ENCODE data around the gene B3GNT5. TPM values are rescaled to one million over a fixed set of nuclear protein-coding genes. Genes with fewer than 3 reads are reported as not detected.

B3GNT5 gene
- total RNA-seq, 2 experiments from 2014 or later = 0.60 to 0.73 TPM

- Histone ChIP-seq H3K4me1 (ENCODE audit: insufficient read depth, low read length) (peaks cover 13% of the 10 kb centered on the region), H3K9me3 (ENCODE audit: control insufficient read depth in 1 of 2, insufficient read depth in 1 of 2, low read length in 2 of 2) (no peaks in the 10 kb centered on the region), H3K27ac (ENCODE audit: low read depth in 1 of 2, low read length in 2 of 2) (peak overlapping the region; percentile 44 to 84), H3K4me3 (ENCODE audit: low read length) (no peak overlapping the region), H3K27me3 (ENCODE audit: control insufficient read depth in 1 of 2, insufficient read depth in 2 of 2, low read length in 2 of 2) (no peaks in the 10 kb centered on the region), H3K36me3 (ENCODE audit: insufficient read depth, low read length) (no peaks in the 10 kb centered on the region)
- Mint-ChIP-seq H3K4me1 (ENCODE audit: low read depth) (peaks cover 28% of the 10 kb centered on the region), H3K27me3 (no peaks in the 10 kb centered on the region), H3K4me3 (peak overlapping the region; percentile 39), H3K36me3 (ENCODE audit: low read depth) (no peaks in the 10 kb centered on the region), H3K27ac (peak overlapping the region; percentile 88), H3K9me3 (no peaks in the 10 kb centered on the region)
- ATAC-seq (ENCODE audit: poor library complexity) = peak; percentile 90
- POLR2A ChIA-PET = interaction anchor here (0.7 to 1.9 kb wide), 7 partner anchors 16 to 187 kb away, joined by 3 to 5 read pairs (median 4); partner anchors contain the start of gene B3GNT5
- CTCF ChIA-PET = interaction anchor here (1.2 to 2.4 kb wide), 2 partner anchors 96 to 101 kb away, joined by 3 to 9 read pairs; no protein-coding TSS in a partner anchor
- peak; percentile 76 to 98 (median 84) for DNase-seq
- no peak for TF ChIP-seq CTCF (IDR thresholded peaks at IDR 0.05)
- intact Hi-C loops (cut with DNase I, micrococcal nuclease) = loop anchor here in 1 of 2 experiments (2.0 to 10.0 kb wide), 3 partner anchors 34 to 99 kb away; partner anchors contain the start of gene B3GNT5
Observed at GRCh38 chr3:183285828-183286457, 32.9 kb downstream of the B3GNT5 start.

- Histone ChIP-seq H3K27ac (ENCODE audit: low read depth in 1 of 2, low read length in 2 of 2) (peak overlapping the region in 1 of 2 donors; percentile 84), H3K9me3 (ENCODE audit: control insufficient read depth in 1 of 2, insufficient read depth in 1 of 2, low read length in 2 of 2) (no peaks in the 10 kb centered on the region), H3K4me1 (ENCODE audit: insufficient read depth, low read length) (peaks cover 13% of the 10 kb centered on the region), H3K4me3 (ENCODE audit: low read length) (no peak overlapping the region), H3K36me3 (ENCODE audit: insufficient read depth, low read length) (no peaks in the 10 kb centered on the region), H3K27me3 (ENCODE audit: control insufficient read depth in 1 of 2, insufficient read depth in 2 of 2, low read length in 2 of 2) (no peaks in the 10 kb centered on the region)
- peaks cover 28% of the 10 kb centered on the region for H3K4me1 Mint-ChIP-seq (ENCODE audit: low read depth)
- intact Hi-C loops (cut with DNase I, micrococcal nuclease) = loop anchor here in 1 of 2 experiments (5.0 to 10.0 kb wide), 2 partner anchors 35 to 97 kb away; partner anchors contain the start of gene B3GNT5
- DNase-seq = peak in 2 of 14 experiments; percentile 49 to 64
- ATAC-seq (ENCODE audit: poor library complexity) = no peak
- no peak overlapping the region for H3K4me3 Mint-ChIP-seq
- H3K9me3 Mint-ChIP-seq = no peaks in the 10 kb centered on the region
- no peak for TF ChIP-seq CTCF (IDR thresholded peaks at IDR 0.05)
- H3K36me3 Mint-ChIP-seq (ENCODE audit: low read depth) = no peaks in the 10 kb centered on the region
- no peaks in the 10 kb centered on the region for H3K27me3 Mint-ChIP-seq
- CTCF ChIA-PET = interaction anchor here (1.2 to 2.4 kb wide), 2 partner anchors 95 to 102 kb away, joined by 3 to 9 read pairs; no protein-coding TSS in a partner anchor
- POLR2A ChIA-PET = interaction anchor here (1.4 kb wide), 1 partner anchor 14 kb away, joined by 3 read pairs; no protein-coding TSS in a partner anchor
- peak overlapping the region; percentile 88 for H3K27ac Mint-ChIP-seq
Observed at GRCh38 chr3:183287301-183287971, 34.4 kb downstream of the B3GNT5 start.

GRCh38 chr3:183288117-183288516, 35.1 kb downstream of the B3GNT5 start:
- ATAC-seq (ENCODE audit: poor library complexity) = no peak
- no peaks in the 10 kb centered on the region for H3K36me3 ChIP-seq (ENCODE audit: insufficient read depth, low read length)
- intact Hi-C loops (cut with DNase I, micrococcal nuclease) = loop anchor here in 1 of 2 experiments (5.0 to 10.0 kb wide), 2 partner anchors 36 to 97 kb away; partner anchors contain the start of gene B3GNT5
- no peak overlapping the region for H3K27ac ChIP-seq (ENCODE audit: low read depth in 1 of 2, low read length in 2 of 2)
- DNase-seq = no peak
- peaks cover 28% of the 10 kb centered on the region for H3K4me1 Mint-ChIP-seq (ENCODE audit: low read depth)
- peaks cover 13% of the 10 kb centered on the region for H3K4me1 ChIP-seq (ENCODE audit: insufficient read depth, low read length)
- TF ChIP-seq CTCF (IDR thresholded peaks at IDR 0.05) = no peak
- ChIA-PET CTCF (no interaction called here), POLR2A (no interaction called here)
- H3K27ac Mint-ChIP-seq = no peak overlapping the region
- H3K9me3 ChIP-seq (ENCODE audit: control insufficient read depth in 1 of 2, insufficient read depth in 1 of 2, low read length in 2 of 2) = no peaks in the 10 kb centered on the region
- no peaks in the 10 kb centered on the region for H3K27me3 ChIP-seq (ENCODE audit: control insufficient read depth in 1 of 2, insufficient read depth in 2 of 2, low read length in 2 of 2)
- H3K27me3 Mint-ChIP-seq = no peaks in the 10 kb centered on the region
- H3K4me3 ChIP-seq (ENCODE audit: low read length) = no peak overlapping the region
- no peak overlapping the region for H3K4me3 Mint-ChIP-seq
- no peaks in the 10 kb centered on the region for H3K9me3 Mint-ChIP-seq
- H3K36me3 Mint-ChIP-seq (ENCODE audit: low read depth) = no peaks in the 10 kb centered on the region
